Body of pancreas (tissue), 4 donors: ENCODE measurements around the gene DMRT1. TPM values are rescaled to one million over a fixed set of nuclear protein-coding genes. Genes with fewer than 3 reads are reported as not detected.

Source experiments
- ATAC-seq: fragments of 150-250 bp; one replicate; pipeline ENCODE4 v1.9.1; 2016
- DNase-seq, 4 donors: peaks; one replicate each; pipeline ENCODE4 v3.0.0-alpha.2; 2019
- H3K27ac ChIP-seq, 4 donors: fragments of 200-600 bp; sonication (generic); 1 replicate in 3 of 4; 2 replicates in 1 of 4; pipeline versions ENCODE4 v1.5.1 to v1.6.1; 2016 to 2019; ENCODE audit warnings: mild to moderate bottlenecking in 1 of 4, mixed read lengths in 1 of 4, moderate library complexity in 1 of 4
- H3K27me3 ChIP-seq, 2 donors: fragments of 200-600 bp; sonication (generic); one replicate each; pipeline ENCODE4 v1.6.0; 2016; ENCODE audit warnings: mild to moderate bottlenecking in 1 of 2
- H3K36me3 ChIP-seq, 2 donors: fragments of 200-600 bp; sonication (generic); replicated peaks in 1 of 2; 2 replicates each; pipeline ENCODE4 v1.5.1; 2016; ENCODE audit warnings: low read depth in 2 of 2; ENCODE audit not compliant: insufficient read depth in 1 of 2
- H3K4me1 ChIP-seq: fragments of 200-600 bp; sonication (generic); one replicate; pipeline ENCODE4 v1.6.0; 2016
- H3K4me3 ChIP-seq, 2 donors: fragments of 200-600 bp; sonication (generic); 1 replicate in 1 of 2; 2 replicates in 1 of 2; pipeline ENCODE4 v1.5.1; 2016 to 2019
- H3K9me3 ChIP-seq, 3 donors: fragments of 200-600 bp; sonication (generic); 1 replicate in 2 of 3; 2 replicates in 1 of 3; pipeline ENCODE4 v1.5.1; 2016
- POLR2A ChIP-seq, 3 donors: fragments of 450-650 bp; IDR thresholded peaks; one replicate each; pipeline ENCODE4 v1.6.1; 2016; ENCODE audit warnings: antibody characterized with exemption in 3 of 3, mild to moderate bottlenecking in 2 of 3
- WGBS, 2 donors: methylation state at CpG; one replicate each; pipeline ENCODE4 v1.1.5; 2017; 5-methylcytosine and 5-hydroxymethylcytosine counted together
- intact Hi-C: fragments of 100-400 bp; cut with DNase I; formaldehyde crosslinking; loops from one replicate; pipeline ENCODE4 v1.15.1; 2023
- total RNA-seq, 2 donors: library from RNA; depleted of rRNA; stranded (reverse); fragments of >200 nt; gene quantifications; one replicate each; pipeline ENCODE4 v1.1.0, GENCODE V29; 2016
- TF ChIP-seq, protein P1 (sequence below), 7 experiments: fragments of 450-650 bp in 4 of 7; fragments of 200-600 bp in 3 of 7; sonication (generic) in 3 of 7; IDR thresholded peaks; one replicate each; pipeline ENCODE4 v1.5.1; 2016 to 2019; ENCODE audit warnings: antibody characterized with exemption in 7 of 7

Gene DMRT1
- total RNA-seq, 2 donors from 2014 or later, result not detected

GRCh38 chr9:982394-983230, 141.1 kb downstream of the DMRT1 start:
- TF ChIP-seq POLR2A (IDR thresholded peaks at IDR 0.05), result no peak
- TF ChIP-seq, protein P1, sequence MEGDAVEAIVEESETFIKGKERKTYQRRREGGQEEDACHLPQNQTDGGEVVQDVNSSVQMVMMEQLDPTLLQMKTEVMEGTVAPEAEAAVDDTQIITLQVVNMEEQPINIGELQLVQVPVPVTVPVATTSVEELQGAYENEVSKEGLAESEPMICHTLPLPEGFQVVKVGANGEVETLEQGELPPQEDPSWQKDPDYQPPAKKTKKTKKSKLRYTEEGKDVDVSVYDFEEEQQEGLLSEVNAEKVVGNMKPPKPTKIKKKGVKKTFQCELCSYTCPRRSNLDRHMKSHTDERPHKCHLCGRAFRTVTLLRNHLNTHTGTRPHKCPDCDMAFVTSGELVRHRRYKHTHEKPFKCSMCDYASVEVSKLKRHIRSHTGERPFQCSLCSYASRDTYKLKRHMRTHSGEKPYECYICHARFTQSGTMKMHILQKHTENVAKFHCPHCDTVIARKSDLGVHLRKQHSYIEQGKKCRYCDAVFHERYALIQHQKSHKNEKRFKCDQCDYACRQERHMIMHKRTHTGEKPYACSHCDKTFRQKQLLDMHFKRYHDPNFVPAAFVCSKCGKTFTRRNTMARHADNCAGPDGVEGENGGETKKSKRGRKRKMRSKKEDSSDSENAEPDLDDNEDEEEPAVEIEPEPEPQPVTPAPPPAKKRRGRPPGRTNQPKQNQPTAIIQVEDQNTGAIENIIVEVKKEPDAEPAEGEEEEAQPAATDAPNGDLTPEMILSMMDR (IDR thresholded peaks at IDR 0.05), result no peak
- ATAC-seq (no peak), DNase-seq (no peak)
- no peak overlapping the region for H3K4me3 ChIP-seq
- H3K9me3 ChIP-seq, result no peaks in the 10 kb centered on the region
- peaks cover 0 to 8% of the 10 kb centered on the region in 2 donors for H3K27me3 ChIP-seq
- WGBS, 2 donors, result 38 to 52% methylated on average over 15 of the region's 15 CpGs
- intact Hi-C loops, result no loop called here
- H3K27ac ChIP-seq, result no peak overlapping the region
- no peaks in the 10 kb centered on the region for H3K4me1 ChIP-seq
- H3K36me3 ChIP-seq, result no peaks in the 10 kb centered on the region

DNA sequence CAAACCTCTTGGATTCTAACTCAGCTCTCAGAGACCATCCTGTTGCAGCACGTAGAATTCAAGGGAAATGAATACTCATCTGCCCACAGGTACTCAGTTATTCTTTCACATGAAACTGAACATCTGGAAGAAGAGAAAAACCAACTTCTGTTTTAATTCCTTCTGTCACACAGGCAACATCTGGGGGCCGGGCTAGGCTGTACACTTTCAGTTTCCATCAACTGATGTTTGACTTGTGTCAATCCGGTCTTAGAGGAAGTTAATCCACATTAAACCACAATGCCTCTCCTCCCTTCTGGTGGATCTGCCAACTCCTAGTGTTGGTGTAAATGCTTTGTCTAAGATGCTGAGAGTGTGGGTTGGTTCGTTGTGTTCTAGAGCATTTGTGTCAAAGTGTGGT, 152.5 kb downstream of the DMRT1 start:
- no peak for TF ChIP-seq POLR2A (IDR thresholded peaks at IDR 0.05)
- TF ChIP-seq, protein P1 (IDR thresholded peaks at IDR 0.05), result no peak
- Histone ChIP-seq H3K27me3 (no peaks in the 10 kb centered on the region), H3K4me3 (no peak overlapping the region), H3K36me3 (no peaks in the 10 kb centered on the region), H3K4me1 (no peaks in the 10 kb centered on the region), H3K27ac (no peak overlapping the region), H3K9me3 (no peaks in the 10 kb centered on the region)
- no peak for DNase-seq
- ATAC-seq, result no peak
- intact Hi-C loops, result no loop called here
- 58 to 61% methylated on average over 4 of the region's 4 CpGs for WGBS, 2 donors

GRCh38 chr9:995192-995591, 153.7 kb downstream of the DMRT1 start:
- Histone ChIP-seq H3K27ac (no peak overlapping the region), H3K4me3 (no peak overlapping the region), H3K27me3 (no peaks in the 10 kb centered on the region), H3K9me3 (no peaks in the 10 kb centered on the region), H3K36me3 (no peaks in the 10 kb centered on the region), H3K4me1 (no peaks in the 10 kb centered on the region)
- intact Hi-C loops, result no loop called here
- TF ChIP-seq, protein P1 (IDR thresholded peaks at IDR 0.05), result no peak
- TF ChIP-seq POLR2A (IDR thresholded peaks at IDR 0.05), result no peak
- DNase-seq (no peak), ATAC-seq (no peak)
- WGBS, 2 donors, result 70 to 77% methylated on average over 4 of the region's 4 CpGs

- Histone ChIP-seq H3K4me3 (no peak overlapping the region), H3K4me1 (no peaks in the 10 kb centered on the region)
Observed at GRCh38 chr9:995781-996180, 154.3 kb downstream of the DMRT1 start.

More at GRCh38 chr9:995781-996180, 154.3 kb downstream of the DMRT1 start:
- ATAC-seq, result no peak
- Histone ChIP-seq H3K9me3 (no peaks in the 10 kb centered on the region), H3K27me3 (no peaks in the 10 kb centered on the region), H3K36me3 (no peaks in the 10 kb centered on the region), H3K27ac (no peak overlapping the region)
- TF ChIP-seq POLR2A (IDR thresholded peaks at IDR 0.05), result no peak
- TF ChIP-seq, protein P1 (IDR thresholded peaks at IDR 0.05), result no peak
- 18 to 25% methylated on average over 3 of the region's 3 CpGs for WGBS, 2 donors
- no peak for DNase-seq
- intact Hi-C loops, result no loop called here
